Measurements from ENCODE around the gene CHID1.

- no peak for TF ChIP-seq POLR2AphosphoS5 (IDR thresholded peaks at IDR 0.05)
- TF ChIP-seq POLR2A (IDR thresholded peaks at IDR 0.05): no peak
- TF ChIP-seq, protein P1, sequence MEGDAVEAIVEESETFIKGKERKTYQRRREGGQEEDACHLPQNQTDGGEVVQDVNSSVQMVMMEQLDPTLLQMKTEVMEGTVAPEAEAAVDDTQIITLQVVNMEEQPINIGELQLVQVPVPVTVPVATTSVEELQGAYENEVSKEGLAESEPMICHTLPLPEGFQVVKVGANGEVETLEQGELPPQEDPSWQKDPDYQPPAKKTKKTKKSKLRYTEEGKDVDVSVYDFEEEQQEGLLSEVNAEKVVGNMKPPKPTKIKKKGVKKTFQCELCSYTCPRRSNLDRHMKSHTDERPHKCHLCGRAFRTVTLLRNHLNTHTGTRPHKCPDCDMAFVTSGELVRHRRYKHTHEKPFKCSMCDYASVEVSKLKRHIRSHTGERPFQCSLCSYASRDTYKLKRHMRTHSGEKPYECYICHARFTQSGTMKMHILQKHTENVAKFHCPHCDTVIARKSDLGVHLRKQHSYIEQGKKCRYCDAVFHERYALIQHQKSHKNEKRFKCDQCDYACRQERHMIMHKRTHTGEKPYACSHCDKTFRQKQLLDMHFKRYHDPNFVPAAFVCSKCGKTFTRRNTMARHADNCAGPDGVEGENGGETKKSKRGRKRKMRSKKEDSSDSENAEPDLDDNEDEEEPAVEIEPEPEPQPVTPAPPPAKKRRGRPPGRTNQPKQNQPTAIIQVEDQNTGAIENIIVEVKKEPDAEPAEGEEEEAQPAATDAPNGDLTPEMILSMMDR (IDR thresholded peaks at IDR 0.05): no peak
- TF ChIP-seq EP300 (IDR thresholded peaks at IDR 0.05): no peak
Measured at GRCh38 chr11:933936-934335, 23.3 kb upstream of the CHID1 start.
